Endometrium (tissue), 2 donors: ENCODE measurements around the gene APBA2.
"Not testable (repeated sequence)": the region's sequence is repeated elsewhere in the genome, so short reads cannot be mapped to it uniquely, and the experiment has no call there.

Experiments
- FAIRE-seq: peaks from 2 replicates; lab custom pipeline; 2012; peaks lifted over from hg19 to GRCh38; lab: Jason Lieb, UNC
- donor health status: control.
- donor health status: control.

APBA2 gene

GRCh38 chr15:28885630-28886430 lies at the start of gene APBA2:
APBA2 (plus strand) TSS chr15:28885974; CDS start chr15:29053885, 167,911 bp downstream.
- no peak for FAIRE-seq

GRCh38 chr15:28840285-28840684 lies 45.5 kb upstream of the APBA2 start:
- FAIRE-seq = not testable (repeated sequence)

GRCh38 chr15:28842210-28842609 lies 43.6 kb upstream of the APBA2 start:
- not testable (repeated sequence) for FAIRE-seq

GRCh38 chr15:28843520-28843919 lies 42.3 kb upstream of the APBA2 start:
- FAIRE-seq = not testable (repeated sequence)

GRCh38 chr15:28844147-28844546 lies 41.6 kb upstream of the APBA2 start:
- FAIRE-seq = not testable (repeated sequence)

GRCh38 chr15:28847247-28847646 lies 38.5 kb upstream of the APBA2 start:
- not testable (repeated sequence) for FAIRE-seq

GRCh38 chr15:28847959-28848358 lies 37.8 kb upstream of the APBA2 start:
- FAIRE-seq = not testable (repeated sequence)

GRCh38 chr15:28848521-28848920 lies 37.3 kb upstream of the APBA2 start, which contains the start of gene GOLGA6L7:
GOLGA6L7 (minus strand) TSS chr15:28848644; CDS start chr15:28848549, 95 bp downstream.
- not testable (repeated sequence) for FAIRE-seq

- FAIRE-seq = not testable (repeated sequence)
These were observed 36.5 kb upstream of the APBA2 start for GRCh38 chr15:28849271-28849670.

- FAIRE-seq = not testable (repeated sequence)
These were observed 36.0 kb upstream of the APBA2 start for GRCh38 chr15:28849766-28850165.

GRCh38 chr15:28853654-28854053 lies 32.1 kb upstream of the APBA2 start:
- not testable (repeated sequence) for FAIRE-seq

- FAIRE-seq = not testable (repeated sequence)
These were observed 31.2 kb upstream of the APBA2 start for GRCh38 chr15:28854578-28854977.

GRCh38 chr15:28861031-28861534 lies 24.7 kb upstream of the APBA2 start:
- FAIRE-seq = no peak

- FAIRE-seq = not testable (repeated sequence)
These were observed 24.0 kb upstream of the APBA2 start for GRCh38 chr15:28861589-28862293.

- no peak for FAIRE-seq
These were observed 16.9 kb upstream of the APBA2 start for GRCh38 chr15:28868744-28869345.

- no peak for FAIRE-seq
These were observed 14.6 kb upstream of the APBA2 start for GRCh38 chr15:28871168-28871567.

- FAIRE-seq = no peak
These were observed 12.8 kb upstream of the APBA2 start for GRCh38 chr15:28873006-28873405.

GRCh38 chr15:28873585-28874190 lies 12.1 kb upstream of the APBA2 start:
- no peak for FAIRE-seq

- no peak for FAIRE-seq
These were observed 10.2 kb upstream of the APBA2 start for GRCh38 chr15:28875461-28876000.

GRCh38 chr15:28876131-28876844 lies 9.5 kb upstream of the APBA2 start:
- FAIRE-seq = no peak

- FAIRE-seq = no peak
These were observed 9.0 kb upstream of the APBA2 start for GRCh38 chr15:28876845-28877185.
